HG02642 (cell line): ENCODE data around the gene SLC41A2.
"Not testable (repeated sequence)": the region's sequence is repeated elsewhere in the genome, so short reads cannot be mapped to it uniquely, and the experiment has no call there.

Experiments
- ATAC-seq: cut with Tn5 transposase; IDR thresholded peaks from one replicate; pipeline ENCODE4 v1.9.1; 2021; ENCODE audit warnings: mild to moderate bottlenecking; ENCODE audit not compliant: unreplicated experiment, poor library complexity

The SLC41A2 gene

GRCh38 chr12:104964167-104964855 lies 6.2 kb upstream of the SLC41A2 start:
- ATAC-seq, result no peak

DNA sequence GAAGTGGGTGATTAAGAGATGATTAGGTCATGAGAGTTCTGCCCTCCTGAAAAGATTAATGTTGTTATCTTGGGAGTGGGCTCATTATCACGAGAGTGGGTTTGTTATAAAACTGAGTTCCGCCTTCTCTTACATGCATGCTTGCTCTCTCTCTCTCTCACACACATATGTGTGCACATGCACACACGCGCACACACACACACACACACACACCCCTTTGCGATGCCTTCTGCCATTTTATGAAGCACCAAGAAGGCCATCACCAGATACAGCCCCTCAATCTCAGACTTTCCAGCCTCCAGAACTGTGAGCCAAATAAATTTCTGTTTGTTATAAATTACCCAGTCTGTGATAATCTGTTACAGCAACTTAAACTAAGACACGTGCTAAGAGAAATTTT lies 5.7 kb upstream of the SLC41A2 start:
- ATAC-seq, result no peak

DNA sequence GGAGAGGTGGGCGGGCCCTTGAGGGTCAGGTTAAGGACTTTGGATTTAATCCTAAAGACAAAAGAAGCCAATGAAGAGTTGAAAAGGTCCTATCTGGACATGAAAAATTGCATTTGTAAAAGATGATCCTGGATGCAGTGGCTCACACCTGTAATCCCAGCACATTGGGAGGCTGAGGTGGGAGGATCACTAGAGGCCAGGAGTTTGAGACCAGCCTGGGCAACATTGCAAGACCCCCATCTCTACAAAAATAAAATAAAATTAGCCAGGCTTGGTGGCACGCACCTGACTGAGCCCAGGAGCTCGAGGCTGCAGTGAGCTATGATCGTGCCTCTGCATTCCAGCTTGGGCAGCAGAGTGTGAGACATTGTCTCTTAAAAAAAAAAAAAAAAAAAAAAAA lies 2.4 kb upstream of the SLC41A2 start:
- ATAC-seq, result no peak

- ATAC-seq, result no peak
Observed at GRCh38 chr12:104959335-104959841, 1.3 kb upstream of the SLC41A2 start.

- ATAC-seq, result no peak
Observed at GRCh38 chr12:104958805-104959334, 780 bp upstream of the SLC41A2 start.

GRCh38 chr12:104957719-104958000 lies 430 bp downstream of the SLC41A2 start:
- peak; percentile 37 for ATAC-seq

GRCh38 chr12:104956870-104957718 lies 996 bp downstream of the SLC41A2 start:
- ATAC-seq, result no peak

DNA sequence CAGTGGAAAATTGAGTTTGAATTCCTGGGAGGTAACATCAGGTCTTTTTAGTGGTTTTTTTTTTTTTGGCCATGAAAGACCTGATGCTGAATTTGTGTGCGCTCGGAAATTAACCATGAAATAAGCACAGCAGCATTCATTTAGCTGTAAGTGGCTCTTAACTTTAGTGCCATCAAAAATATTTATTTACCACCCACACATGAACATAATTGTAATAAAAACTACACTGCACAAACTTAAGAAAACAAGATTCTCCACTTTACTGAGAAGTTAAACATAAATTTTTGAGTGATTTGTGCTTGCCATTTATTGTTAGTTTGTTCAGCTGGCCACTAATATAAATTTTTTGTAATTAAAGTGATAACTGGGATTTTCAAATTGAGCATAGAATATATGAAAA lies 2.4 kb downstream of the SLC41A2 start:
- no peak for ATAC-seq

DNA sequence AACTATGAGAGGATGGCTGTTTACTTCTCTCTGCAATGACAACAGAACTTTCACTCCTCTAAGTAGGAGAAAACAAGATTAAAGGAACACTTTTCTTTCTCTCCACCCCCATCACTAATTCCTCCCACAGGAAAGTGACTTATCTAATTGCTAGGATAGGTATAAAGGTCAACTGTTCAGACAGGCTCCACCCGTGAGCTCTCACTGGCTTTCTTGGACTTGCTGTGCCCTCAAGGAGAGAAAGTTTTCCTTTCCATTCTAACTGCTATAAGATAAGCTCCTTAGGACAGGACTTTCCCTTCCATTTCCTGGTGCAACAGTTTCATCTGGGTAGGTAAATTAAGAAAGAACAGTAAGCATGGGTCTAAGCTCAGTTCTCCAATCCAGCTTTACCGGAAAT lies 4.8 kb downstream of the SLC41A2 start:
- ATAC-seq, result no peak

- no peak for ATAC-seq
Observed at GRCh38 chr12:104952816-104953215, 5.3 kb downstream of the SLC41A2 start.

DNA sequence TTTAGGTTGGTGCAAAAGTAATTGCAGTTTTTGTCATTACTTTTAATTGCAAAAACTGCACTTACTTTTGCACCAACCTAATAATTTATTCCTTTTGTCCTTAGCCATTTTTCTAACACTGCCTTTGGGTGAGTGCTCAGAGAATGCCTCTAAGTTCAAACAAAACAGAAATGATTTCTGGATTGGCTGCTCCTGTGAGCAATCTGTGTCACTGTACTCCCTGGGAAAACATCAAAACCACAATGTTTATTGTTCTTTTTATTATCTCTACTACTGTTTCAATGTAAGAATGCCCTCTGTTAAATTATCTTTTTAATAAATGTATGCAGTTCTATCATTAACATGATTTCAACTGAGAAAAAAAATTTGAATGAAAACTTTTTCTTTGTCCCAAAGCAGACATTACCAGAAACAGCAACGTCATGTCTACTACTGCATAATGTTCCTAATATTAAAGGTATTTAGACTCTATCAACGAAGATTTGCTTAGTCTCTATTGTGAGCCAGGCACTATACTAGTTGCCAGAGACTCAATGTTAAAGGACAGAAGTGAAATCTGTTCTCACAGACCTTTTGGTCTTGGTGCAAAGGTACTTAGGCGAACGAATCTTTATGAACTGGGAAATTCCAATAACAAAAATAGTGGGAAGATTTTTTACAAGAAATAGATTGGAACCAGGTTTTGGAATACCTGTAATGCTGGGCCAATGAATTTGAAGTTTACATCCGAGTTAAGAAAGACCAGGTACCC lies 6.2 kb downstream of the SLC41A2 start:
- no peak for ATAC-seq

GRCh38 chr12:104948716-104949115 lies 9.4 kb downstream of the SLC41A2 start:
- not testable (repeated sequence) for ATAC-seq

DNA sequence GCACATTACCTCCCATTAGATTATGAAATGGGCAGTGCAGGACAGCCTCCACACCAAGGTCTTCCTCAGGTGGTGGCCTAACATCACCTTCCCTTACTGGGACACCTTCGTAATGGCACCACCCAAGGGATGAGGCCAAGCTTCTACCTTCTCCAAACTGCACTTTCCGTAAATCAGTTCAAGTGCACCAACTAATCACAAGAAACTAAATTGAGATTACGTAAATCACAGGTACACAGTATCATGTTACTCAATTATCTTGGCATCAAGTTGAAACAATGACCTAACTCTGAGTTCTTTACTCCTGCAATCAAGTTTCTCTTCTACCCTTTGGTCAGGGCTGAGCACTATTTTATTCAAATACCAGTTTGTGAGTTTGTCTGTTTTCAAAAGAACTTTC lies 13.8 kb downstream of the SLC41A2 start:
- no peak for ATAC-seq

DNA sequence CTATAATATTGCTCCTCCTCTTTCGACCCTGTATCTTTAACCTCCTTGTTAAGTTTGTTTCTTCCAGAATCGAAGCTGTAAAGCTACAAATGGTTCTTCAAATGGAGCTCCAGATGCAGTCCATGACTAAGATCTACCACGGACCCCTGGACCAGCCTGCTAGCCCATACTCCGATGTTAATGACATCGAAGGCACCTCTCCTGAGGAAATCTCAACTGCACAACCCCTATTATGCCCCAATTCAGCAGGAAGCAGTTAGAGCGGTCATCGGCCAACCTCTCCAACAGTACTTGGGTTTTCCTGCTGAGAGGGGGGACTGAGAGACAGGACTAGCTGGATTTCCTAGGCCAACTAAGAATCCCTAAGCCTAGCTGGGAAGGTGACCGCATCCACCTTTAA lies 14.7 kb downstream of the SLC41A2 start:
- not testable (repeated sequence) for ATAC-seq

GRCh38 chr12:104942075-104942474 lies 16.0 kb downstream of the SLC41A2 start:
- no peak for ATAC-seq

DNA sequence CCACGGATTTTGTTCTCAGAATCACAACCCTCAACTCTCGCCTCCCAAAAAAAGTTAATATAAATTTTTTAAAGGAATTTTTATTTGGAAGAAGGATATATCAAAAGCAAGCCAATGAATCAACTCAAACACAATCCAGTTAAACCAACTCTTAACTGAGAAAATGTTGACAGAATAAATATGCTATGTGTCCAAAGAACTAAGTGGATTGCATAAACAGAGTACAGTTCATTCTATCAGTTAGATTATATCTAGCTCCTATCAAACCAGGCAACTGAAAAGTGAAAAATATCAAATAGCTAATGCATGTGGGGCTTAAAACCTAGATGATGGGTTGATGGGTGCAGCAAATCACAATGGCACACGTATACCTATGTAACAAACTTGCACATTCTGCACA lies 16.6 kb downstream of the SLC41A2 start:
- ATAC-seq, result no peak

DNA sequence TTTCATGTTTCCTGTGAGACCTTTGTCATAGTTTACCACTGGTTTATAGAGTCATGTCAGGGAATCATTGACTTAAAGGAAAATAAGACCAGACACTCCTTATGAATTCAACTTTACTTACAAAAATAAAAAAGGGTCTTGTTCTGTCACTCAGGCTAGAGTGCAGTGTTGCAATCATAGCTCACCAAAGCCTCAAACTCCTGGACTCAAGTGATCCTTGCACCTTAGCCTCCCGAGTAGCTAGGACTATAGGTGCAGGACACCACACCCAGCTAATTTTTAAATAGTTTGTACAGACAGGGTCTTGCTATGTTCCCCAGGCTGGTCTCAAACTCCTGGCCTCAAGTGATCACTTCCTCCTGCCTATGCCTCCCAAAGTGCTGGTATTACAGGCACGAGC lies 19.0 kb downstream of the SLC41A2 start:
- ATAC-seq, result no peak

DNA sequence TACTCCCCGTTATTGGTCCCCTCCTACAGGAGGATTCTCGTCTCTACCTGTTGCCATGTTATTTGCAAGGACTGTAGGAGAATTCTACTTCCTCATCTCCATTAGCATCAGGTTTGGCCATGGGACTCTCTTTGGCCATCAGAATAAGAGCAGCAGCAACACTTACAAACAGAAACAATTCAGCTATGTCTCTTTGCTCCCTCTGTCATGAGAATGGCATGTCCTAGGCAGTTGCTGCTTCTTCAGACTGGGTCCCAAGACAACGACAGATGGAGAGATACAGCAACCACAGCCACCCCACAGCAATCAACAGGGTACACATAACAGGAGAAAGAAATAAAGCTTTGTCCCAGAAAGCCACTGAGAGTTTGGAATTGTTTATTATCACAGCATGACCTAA lies 19.7 kb downstream of the SLC41A2 start:
- no peak for ATAC-seq

- ATAC-seq, result no peak
Observed at GRCh38 chr12:104935886-104936285, 22.2 kb downstream of the SLC41A2 start.

GRCh38 chr12:104933778-104934177 lies 24.3 kb downstream of the SLC41A2 start:
- no peak for ATAC-seq

- ATAC-seq, result no peak
Observed at GRCh38 chr12:104933128-104933527, 25.0 kb downstream of the SLC41A2 start.
